WTC11 (cell line): Measurements from ENCODE around the gene OR2B3. TPM values are rescaled to one million over a fixed set of nuclear protein-coding genes. Genes with fewer than 3 reads are reported as not detected.

Source experiments
- ATAC-seq: fragments of 200-7000 bp; cut with Tn5 transposase; 2 replicates; pipeline ENCODE4 v1.10.0; 2021; ENCODE audit warnings: mild to moderate bottlenecking, moderate library complexity
- CTCF ChIA-PET: fragments of 300-600 bp; sonication (Branson Sonifier 250); formaldehyde crosslinking; loops from one replicate; lab custom pipeline; 2021; ENCODE audit warnings: antibody characterized with exemption; lab: Charles Lee
- POLR2A ChIA-PET: fragments of 350-600 bp; sonication (Branson Sonifier 250); formaldehyde crosslinking; loops from one replicate; lab custom pipeline; 2021; ENCODE audit warnings: antibody characterized with exemption; lab: Charles Lee
- DNase-seq: peaks from one replicate; pipeline ENCODE4 v3.0.0; 2021; ENCODE audit warnings: low spot score
- H3K27ac Mint-ChIP-seq: 2 replicates; pipeline ENCODE4 v1.8.0; 2021; ENCODE audit warnings: mixed read lengths
- H3K27me3 Mint-ChIP-seq: 2 replicates; pipeline ENCODE4 v1.8.0; 2021; ENCODE audit warnings: low read depth, mild to moderate bottlenecking, moderate library complexity, mixed read lengths
- H3K36me3 Mint-ChIP-seq: 2 replicates; pipeline ENCODE4 v1.8.0; 2021; ENCODE audit warnings: mixed read lengths
- H3K4me1 Mint-ChIP-seq: 2 replicates; pipeline ENCODE4 v1.8.0; 2022; ENCODE audit warnings: mixed read lengths
- H3K4me3 Mint-ChIP-seq: 2 replicates; pipeline ENCODE4 v1.8.0; 2021; ENCODE audit warnings: mild to moderate bottlenecking, moderate library complexity, mixed read lengths
- H3K9me3 Mint-ChIP-seq: 2 replicates; pipeline ENCODE4 v1.8.0; 2021; ENCODE audit warnings: mixed read lengths
- E2F1 ChIP-seq: sonication (generic); formaldehyde crosslinking; IDR thresholded peaks from 2 replicates; pipeline ENCODE4 v1.8.0; 2022; ENCODE audit warnings: mild to moderate bottlenecking, missing genetic modification reagents
- E2F5 ChIP-seq: sonication (generic); formaldehyde crosslinking; IDR thresholded peaks from 2 replicates; pipeline ENCODE4 v1.8.1; 2022; ENCODE audit warnings: mild to moderate bottlenecking, moderate library complexity, missing genetic modification reagents
- ELF4 ChIP-seq: sonication (generic); formaldehyde crosslinking; IDR thresholded peaks from 2 replicates; pipeline ENCODE4 v1.8.1; 2022; ENCODE audit warnings: low read depth, mild to moderate bottlenecking, moderate library complexity, missing genetic modification reagents
- FOXJ3 ChIP-seq: sonication (generic); formaldehyde crosslinking; IDR thresholded peaks from 2 replicates; pipeline ENCODE4 v1.9.0; 2021; ENCODE audit warnings: missing genetic modification reagents, mild to moderate bottlenecking, borderline replicate concordance
- GTF2I ChIP-seq: fragments of 250-450 bp; sonication (Bioruptor Pico); conservative IDR thresholded peaks from 2 replicates; pipeline ENCODE4 v1.4.0; 2021; ENCODE audit warnings: mild to moderate bottlenecking
- IRF1 ChIP-seq: sonication (generic); formaldehyde crosslinking; IDR thresholded peaks from 2 replicates; pipeline ENCODE4 v1.8.0; 2023; ENCODE audit warnings: missing genetic modification reagents
- MXD4 ChIP-seq: fragments of 250-450 bp; sonication (Bioruptor Pico); IDR thresholded peaks from 2 replicates; pipeline ENCODE4 v1.8.0; 2021; ENCODE audit warnings: mild to moderate bottlenecking, moderate library complexity, borderline replicate concordance
- NFYB ChIP-seq: sonication (generic); formaldehyde crosslinking; conservative IDR thresholded peaks from 2 replicates; pipeline ENCODE4 v1.8.0; 2022; ENCODE audit warnings: low read depth, missing genetic modification reagents
- PREB ChIP-seq: sonication (generic); formaldehyde crosslinking; IDR thresholded peaks from 2 replicates; pipeline ENCODE4 v1.8.1; 2022; ENCODE audit warnings: mild to moderate bottlenecking, missing genetic modification reagents, moderate library complexity, borderline replicate concordance
- PRRX2 ChIP-seq: fragments of 250-450 bp; sonication (Bioruptor Pico); IDR thresholded peaks from 2 replicates; pipeline ENCODE4 v1.8.0; 2021; ENCODE audit warnings: mild to moderate bottlenecking
- RELA ChIP-seq: sonication (generic); formaldehyde crosslinking; IDR thresholded peaks from 2 replicates; pipeline ENCODE4 v1.8.1; 2022; ENCODE audit warnings: missing genetic modification reagents, mild to moderate bottlenecking, borderline replicate concordance
- TCF7 ChIP-seq: sonication (generic); formaldehyde crosslinking; IDR thresholded peaks from 2 replicates; pipeline ENCODE4 v1.8.0; 2022; ENCODE audit warnings: mild to moderate bottlenecking, low read depth, missing genetic modification reagents, moderate library complexity
- USF1 ChIP-seq: sonication (generic); formaldehyde crosslinking; IDR thresholded peaks from 2 replicates; pipeline ENCODE4 v1.8.0; 2022; ENCODE audit warnings: mild to moderate bottlenecking, missing genetic modification reagents
- ZBTB43 ChIP-seq: sonication (generic); formaldehyde crosslinking; IDR thresholded peaks from 2 replicates; pipeline ENCODE4 v1.8.1; 2023; ENCODE audit warnings: mild to moderate bottlenecking, missing genetic modification reagents
- ZNF138 ChIP-seq: sonication (generic); formaldehyde crosslinking; conservative IDR thresholded peaks from 2 replicates; pipeline ENCODE4 v1.8.1; 2022; ENCODE audit warnings: mild to moderate bottlenecking, moderate library complexity, missing genetic modification reagents
- ZNF263 ChIP-seq: sonication (generic); formaldehyde crosslinking; IDR thresholded peaks from 2 replicates; pipeline ENCODE4 v1.8.1; 2022; ENCODE audit warnings: low read depth, mild to moderate bottlenecking, moderate library complexity, missing genetic modification reagents
- ZSCAN18 ChIP-seq: fragments of 250-450 bp; sonication (Bioruptor Pico); IDR thresholded peaks from 2 replicates; pipeline ENCODE4 v2.1.2; 2022; ENCODE audit warnings: mild to moderate bottlenecking, moderate library complexity
- total RNA-seq: library from RNA; stranded (reverse); gene quantifications from 3 replicates; pipeline ENCODE4 v1.2.3, GENCODE V29; 2021

Gene OR2B3
- total RNA-seq, 1 experiment from 2014 or later = not detected

GRCh38 chr6:29081312-29081711 lies 5.8 kb downstream of the OR2B3 start:
- ATAC-seq (no peak), DNase-seq (no peak)
- Mint-ChIP-seq H3K4me3 (no peak overlapping the region), H3K36me3 (no peaks in the 10 kb centered on the region), H3K4me1 (no peaks in the 10 kb centered on the region), H3K27me3 (no peaks in the 10 kb centered on the region; the same call in 1 of the 2 replicates), H3K9me3 (no peaks in the 10 kb centered on the region), H3K27ac (no peak overlapping the region)
- CTCF ChIA-PET = interaction anchor here (1.6 kb wide), 1 partner anchor 9 kb away, joined by 7 read pairs; no protein-coding TSS in a partner anchor
- TF ChIP-seq GTF2I (CRISPR knock-in tag) = no peak
- TF ChIP-seq E2F5 (CRISPR knock-in tag) = no peak
- no peak for TF ChIP-seq ZBTB43 (CRISPR knock-in tag)
- TF ChIP-seq USF1 (CRISPR knock-in tag) = no peak
- TF ChIP-seq MXD4 (CRISPR knock-in tag) = no peak
- no peak for TF ChIP-seq ZNF263 (CRISPR knock-in tag)
- TF ChIP-seq PREB (CRISPR knock-in tag) = no peak
- TF ChIP-seq PRRX2 (CRISPR knock-in tag) = no peak
- no peak for TF ChIP-seq FOXJ3 (CRISPR knock-in tag)
- no peak for TF ChIP-seq ZSCAN18 (CRISPR knock-in tag)
- no peak for TF ChIP-seq TCF7 (CRISPR knock-in tag)
- no peak for TF ChIP-seq ZNF138 (CRISPR knock-in tag)
- POLR2A ChIA-PET = no interaction called here

GRCh38 chr6:29079203-29079602 lies 7.9 kb downstream of the OR2B3 start:
- CTCF ChIA-PET = no interaction called here
- ATAC-seq = no peak
- no peaks in the 10 kb centered on the region for H3K36me3 Mint-ChIP-seq
- TF ChIP-seq E2F1 (CRISPR knock-in tag) (no peak), IRF1 (CRISPR knock-in tag) (no peak), ELF4 (CRISPR knock-in tag) (no peak), RELA (CRISPR knock-in tag) (no peak), NFYB (CRISPR knock-in tag) (no peak)
- TF ChIP-seq, all 79 proteins: peak for 0
- no peak for DNase-seq
- Mint-ChIP-seq H3K27ac (no peak overlapping the region), H3K27me3 (no peaks in the 10 kb centered on the region; the same call in 1 of the 2 replicates), H3K9me3 (no peaks in the 10 kb centered on the region), H3K4me1 (no peaks in the 10 kb centered on the region), H3K4me3 (no peak overlapping the region)
- POLR2A ChIA-PET = no interaction called here
